T-helper 2 cell treated with Interferon-gamma antibody and Interleukin-4, amounts not matched to agents 100 ng/mL and 5 ng/mL, for 36 hours (primary cell): ENCODE results near the gene PDGFD. TPM values are rescaled to one million over a fixed set of nuclear protein-coding genes. Genes with fewer than 3 reads are reported as not detected.

Experiments used
- intact Hi-C: fragments of 100-400 bp; cut with micrococcal nuclease; formaldehyde crosslinking; loops from one replicate; pipeline ENCODE4 v1.15.1; 2023
- total RNA-seq: library from RNA; stranded (reverse); gene quantifications from 2 replicates; pipeline ENCODE4 v1.2.3, GENCODE V29; 2022

The PDGFD gene
- not detected in 2 replicates for total RNA-seq

GRCh38 chr11:104164028-104164520, at the start of gene PDGFD:
Gene PDGFD, minus strand, starts transcription at chr11:104164147.
- intact Hi-C loops = no loop called here

GRCh38 chr11:104206936-104207335, 43.0 kb upstream of the PDGFD start:
- intact Hi-C loops = no loop called here

GRCh38 chr11:104205838-104206237, 41.9 kb upstream of the PDGFD start:
- intact Hi-C loops = no loop called here

- intact Hi-C loops = no loop called here
These were observed 36.7 kb upstream of the PDGFD start for GRCh38 chr11:104200688-104201087.

- intact Hi-C loops = no loop called here
These were observed 35.1 kb upstream of the PDGFD start for GRCh38 chr11:104199053-104199452.

GRCh38 chr11:104198576-104198975, 34.6 kb upstream of the PDGFD start:
- intact Hi-C loops = no loop called here

GRCh38 chr11:104191124-104191523, 27.2 kb upstream of the PDGFD start:
- intact Hi-C loops = no loop called here

GRCh38 chr11:104183593-104183992, 19.6 kb upstream of the PDGFD start:
- intact Hi-C loops = no loop called here

- intact Hi-C loops = no loop called here
These were observed 11.8 kb upstream of the PDGFD start for GRCh38 chr11:104175769-104176168.

- intact Hi-C loops = no loop called here
These were observed 5.1 kb upstream of the PDGFD start for GRCh38 chr11:104169091-104169490.

- intact Hi-C loops = no loop called here
These were observed 1.1 kb upstream of the PDGFD start for GRCh38 chr11:104165014-104165413.

GRCh38 chr11:104163100-104164027, 583 bp downstream of the PDGFD start:
- intact Hi-C loops = no loop called here

- intact Hi-C loops = no loop called here
These were observed 2.0 kb downstream of the PDGFD start for GRCh38 chr11:104161751-104162450.

GRCh38 chr11:104159356-104159755, 4.6 kb downstream of the PDGFD start:
- intact Hi-C loops = no loop called here

GRCh38 chr11:104155375-104155774, 8.6 kb downstream of the PDGFD start:
- intact Hi-C loops = no loop called here

GRCh38 chr11:104154296-104154695, 9.7 kb downstream of the PDGFD start:
- intact Hi-C loops = no loop called here

GRCh38 chr11:104152941-104153505, 10.9 kb downstream of the PDGFD start:
- intact Hi-C loops = no loop called here

GRCh38 chr11:104151404-104152204, 12.3 kb downstream of the PDGFD start:
- intact Hi-C loops = loop anchor here (1.0 kb wide), 1 partner anchor 469 kb away; no protein-coding TSS in a partner anchor

- intact Hi-C loops = no loop called here
These were observed 15.2 kb downstream of the PDGFD start for GRCh38 chr11:104148706-104149105.

GRCh38 chr11:104148074-104148473, 15.9 kb downstream of the PDGFD start:
- intact Hi-C loops = no loop called here

GRCh38 chr11:104146943-104147342, 17.0 kb downstream of the PDGFD start:
- intact Hi-C loops = no loop called here
